Gastrocnemius medialis (tissue), 4 donors: ENCODE results near the gene YTHDF1. TPM values are rescaled to one million over a fixed set of nuclear protein-coding genes. Genes with fewer than 3 reads are reported as not detected.
A peak's percentile ranks its signal among the peaks of the same experiment; 100 is the strongest.

Experiments
- ATAC-seq, 2 donors: fragments of 150-250 bp; one replicate each; pipeline ENCODE4 v1.9.1; 2016
- DNase-seq, 2 donors: peaks; one replicate each; pipeline ENCODE4 v3.0.0-alpha.2; 2019
- H3K27ac ChIP-seq, 4 donors: fragments of 200-600 bp; sonication (generic); 1 replicate in 1 of 4; 2 replicates in 3 of 4; pipeline ENCODE4 v1.5.1; 2016 to 2018; ENCODE audit warnings: mild to moderate bottlenecking in 2 of 4, moderate library complexity in 1 of 4
- H3K27me3 ChIP-seq, 3 donors: fragments of 200-600 bp; sonication (generic) in 2 of 3; 1 replicate in 1 of 3; 2 replicates in 2 of 3; pipeline versions ENCODE4 v1.5.1 to v1.6.0; 2016 to 2019; ENCODE audit warnings: mild to moderate bottlenecking in 1 of 3, moderate library complexity in 1 of 3
- H3K36me3 ChIP-seq, 2 donors: fragments of 200-600 bp; sonication (generic) in 1 of 2; one replicate each; pipeline ENCODE4 v1.5.1; 2017 to 2018
- H3K4me1 ChIP-seq, 2 donors: fragments of 200-600 bp; sonication (generic) in 1 of 2; one replicate each; pipeline ENCODE4 v1.5.1; 2016 to 2017; ENCODE audit warnings: mild to moderate bottlenecking in 2 of 2
- H3K4me3 ChIP-seq, 4 donors: fragments of 200-600 bp; sonication (generic) in 3 of 4; 1 replicate in 1 of 4; 2 replicates in 3 of 4; pipeline ENCODE4 v1.5.1; 2016 to 2019; ENCODE audit warnings: mild to moderate bottlenecking in 2 of 4
- H3K9me3 ChIP-seq, 3 donors: fragments of 200-600 bp; sonication (generic) in 2 of 3; 1 replicate in 1 of 3; 2 replicates in 2 of 3; pipeline ENCODE4 v1.5.1; 2016 to 2019
- POLR2A ChIP-seq, 2 donors: fragments of 450-650 bp; IDR thresholded peaks; one replicate each; pipeline ENCODE4 v1.6.1; 2017; ENCODE audit warnings: antibody characterized with exemption in 2 of 2, mild to moderate bottlenecking in 2 of 2, moderate library complexity in 2 of 2
- in situ Hi-C, 4 donors: fragments of 200-750 bp; cut with MboI; loops; one replicate each; pipeline versions ENCODE4 v1.15.0 to v1.8.0; 2017; ENCODE audit warnings: low sequenced_read_pairs in 4 of 4
- intact Hi-C: fragments of 100-400 bp; cut with DNase I; formaldehyde crosslinking; loops from one replicate; pipeline ENCODE4 v1.15.1; 2023; ENCODE audit warnings: low total_unique reads
- total RNA-seq, 4 donors: library from RNA; depleted of rRNA; stranded (reverse); fragments of >200 nt; gene quantifications; one replicate each; pipeline versions ENCODE4 v1.1.0 to v1.2.3, GENCODE V29; 2016
- TF ChIP-seq, protein P1 (sequence below), 5 experiments: fragments of 450-650 bp in 3 of 5; fragments of 200-600 bp in 2 of 5; sonication (generic) in 2 of 5; IDR thresholded peaks in 4 of 5; conservative IDR thresholded peaks in 1 of 5; 1 replicate in 4 of 5; 2 replicates in 1 of 5; pipeline ENCODE4 v1.5.1; 2016 to 2019; ENCODE audit warnings: antibody characterized with exemption in 5 of 5, mild to moderate bottlenecking in 3 of 5, moderate library complexity in 3 of 5

The YTHDF1 gene
- total RNA-seq, 4 donors from 2014 or later: 37.1 to 45.7 (median 40.4) TPM

GRCh38 chr20:63180569-63181185 lies 35.3 kb downstream of the YTHDF1 start:
- H3K36me3 ChIP-seq: no peaks in the 10 kb centered on the region
- ATAC-seq: no peak
- no peak overlapping the region for H3K27ac ChIP-seq
- intact Hi-C loops (no loop called here), in situ Hi-C loops (no loop called here)
- DNase-seq: no peak
- H3K4me1 ChIP-seq: peaks cover 4 to 5% of the 10 kb centered on the region in 2 donors
- TF ChIP-seq, protein P1, sequence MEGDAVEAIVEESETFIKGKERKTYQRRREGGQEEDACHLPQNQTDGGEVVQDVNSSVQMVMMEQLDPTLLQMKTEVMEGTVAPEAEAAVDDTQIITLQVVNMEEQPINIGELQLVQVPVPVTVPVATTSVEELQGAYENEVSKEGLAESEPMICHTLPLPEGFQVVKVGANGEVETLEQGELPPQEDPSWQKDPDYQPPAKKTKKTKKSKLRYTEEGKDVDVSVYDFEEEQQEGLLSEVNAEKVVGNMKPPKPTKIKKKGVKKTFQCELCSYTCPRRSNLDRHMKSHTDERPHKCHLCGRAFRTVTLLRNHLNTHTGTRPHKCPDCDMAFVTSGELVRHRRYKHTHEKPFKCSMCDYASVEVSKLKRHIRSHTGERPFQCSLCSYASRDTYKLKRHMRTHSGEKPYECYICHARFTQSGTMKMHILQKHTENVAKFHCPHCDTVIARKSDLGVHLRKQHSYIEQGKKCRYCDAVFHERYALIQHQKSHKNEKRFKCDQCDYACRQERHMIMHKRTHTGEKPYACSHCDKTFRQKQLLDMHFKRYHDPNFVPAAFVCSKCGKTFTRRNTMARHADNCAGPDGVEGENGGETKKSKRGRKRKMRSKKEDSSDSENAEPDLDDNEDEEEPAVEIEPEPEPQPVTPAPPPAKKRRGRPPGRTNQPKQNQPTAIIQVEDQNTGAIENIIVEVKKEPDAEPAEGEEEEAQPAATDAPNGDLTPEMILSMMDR (IDR thresholded peaks at IDR 0.05 in 4 of 5, conservative IDR thresholded peaks at IDR 0.05 in 1 of 5): no peak
- TF ChIP-seq POLR2A (IDR thresholded peaks at IDR 0.05): no peak
- H3K9me3 ChIP-seq: no peaks in the 10 kb centered on the region
- H3K27me3 ChIP-seq: peaks cover 47 to 53% (median 50%) of the 10 kb centered on the region in 3 donors
- no peak overlapping the region for H3K4me3 ChIP-seq

GRCh38 chr20:63179687-63180568 lies 36.0 kb downstream of the YTHDF1 start:
- in situ Hi-C loops (no loop called here), intact Hi-C loops (no loop called here)
- Histone ChIP-seq H3K27me3 (peaks cover 55 to 60% (median 57%) of the 10 kb centered on the region in 3 donors), H3K27ac (no peak overlapping the region), H3K9me3 (no peaks in the 10 kb centered on the region), H3K4me1 (peaks cover 4 to 5% of the 10 kb centered on the region in 2 donors), H3K36me3 (no peaks in the 10 kb centered on the region), H3K4me3 (no peak overlapping the region)
- TF ChIP-seq POLR2A (IDR thresholded peaks at IDR 0.05): no peak
- TF ChIP-seq, protein P1 (IDR thresholded peaks at IDR 0.05 in 4 of 5, conservative IDR thresholded peaks at IDR 0.05 in 1 of 5): no peak
- ATAC-seq: no peak
- no peak for DNase-seq

DNA sequence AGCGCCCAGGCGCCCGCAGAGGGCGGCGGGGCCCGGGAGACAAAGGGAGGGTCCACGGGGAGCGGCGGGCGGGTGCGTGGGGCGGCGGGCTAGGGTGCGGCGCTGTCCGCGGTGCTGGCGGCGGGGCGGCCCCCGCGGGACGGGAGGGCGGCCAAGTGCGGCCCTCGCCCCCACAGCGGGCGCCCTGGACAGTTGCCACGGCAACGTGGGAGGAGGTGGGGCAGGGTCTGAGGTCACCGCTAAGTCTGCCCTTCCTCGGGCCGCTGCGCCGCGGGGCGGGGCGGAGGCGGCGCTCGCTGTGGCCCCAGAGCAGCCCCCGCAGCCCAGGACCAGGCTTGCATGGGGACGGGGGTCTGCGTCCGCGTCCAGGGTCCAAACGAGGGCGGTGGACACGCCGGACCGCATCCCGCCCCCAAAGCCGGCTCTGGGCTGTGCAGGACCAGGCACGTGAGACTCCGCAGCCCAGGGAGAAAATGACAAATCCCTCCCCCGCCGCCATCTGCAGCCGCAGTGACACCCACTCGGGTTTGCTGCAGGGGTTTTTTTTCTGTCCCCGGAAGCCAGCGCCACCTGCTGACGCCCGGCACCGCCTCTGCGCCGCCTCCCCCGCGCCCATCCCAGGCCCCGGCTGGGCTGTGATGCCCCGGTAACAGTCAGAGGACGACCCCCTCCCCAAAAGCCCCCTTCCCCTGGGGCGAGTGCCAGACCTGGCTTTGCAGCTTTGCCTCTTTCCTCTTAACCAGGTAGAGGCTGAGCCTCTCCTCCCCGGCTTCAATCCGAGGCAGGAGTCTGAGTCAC lies 36.8 kb downstream of the YTHDF1 start:
- Histone ChIP-seq H3K4me3 (peak overlapping the region in 3 of 4 donors; percentile 9 to 41 (median 12)), H3K27me3 (peaks cover 63 to 68% (median 65%) of the 10 kb centered on the region in 3 donors), H3K36me3 (no peaks in the 10 kb centered on the region), H3K27ac (no peak overlapping the region), H3K9me3 (no peaks in the 10 kb centered on the region), H3K4me1 (peaks cover 4 to 5% of the 10 kb centered on the region in 2 donors)
- intact Hi-C loops (no loop called here), in situ Hi-C loops (no loop called here)
- TF ChIP-seq POLR2A (IDR thresholded peaks at IDR 0.05): no peak
- TF ChIP-seq, protein P1 (IDR thresholded peaks at IDR 0.05 in 4 of 5, conservative IDR thresholded peaks at IDR 0.05 in 1 of 5): peak in 4 of 5 experiments; percentile 21 to 55 (median 34)
- ATAC-seq (no peak), DNase-seq (no peak)

DNA sequence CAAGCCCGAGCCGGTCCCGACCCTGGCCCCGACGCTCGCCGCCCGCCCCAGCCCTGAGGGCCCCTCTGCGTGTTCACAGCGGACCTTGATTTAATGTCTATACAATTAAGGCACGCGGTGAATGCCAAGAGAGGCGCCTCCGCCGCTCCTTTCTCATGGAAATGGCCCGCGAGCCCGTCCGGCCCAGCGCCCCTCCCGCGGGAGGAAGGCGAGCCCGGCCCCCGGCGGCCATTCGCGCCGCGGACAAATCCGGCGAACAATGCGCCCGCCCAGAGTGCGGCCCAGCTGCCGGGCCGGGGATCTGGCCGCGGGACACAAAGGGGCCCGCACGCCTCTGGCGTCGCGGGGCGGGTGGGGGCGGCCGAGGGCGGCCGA lies 37.5 kb downstream of the YTHDF1 start:
- H3K4me3 ChIP-seq: no peak overlapping the region
- no peak for DNase-seq
- H3K4me1 ChIP-seq: peaks cover 4 to 5% of the 10 kb centered on the region in 2 donors
- TF ChIP-seq POLR2A (IDR thresholded peaks at IDR 0.05): no peak
- TF ChIP-seq, protein P1 (IDR thresholded peaks at IDR 0.05 in 4 of 5, conservative IDR thresholded peaks at IDR 0.05 in 1 of 5): no peak
- no peaks in the 10 kb centered on the region for H3K9me3 ChIP-seq
- no peak overlapping the region for H3K27ac ChIP-seq
- in situ Hi-C loops: no loop called here
- H3K36me3 ChIP-seq: no peaks in the 10 kb centered on the region
- no peak for ATAC-seq
- H3K27me3 ChIP-seq: peaks cover 70 to 72% (median 72%) of the 10 kb centered on the region in 3 donors
- intact Hi-C loops: no loop called here
